OCI-LY1 (cell line): ENCODE results near the gene TXNDC17.

Experiments used
- EZH2 ChIP-seq: fragments of 200-600 bp; sonication (generic), shearing (Covaris generic); IDR thresholded peaks from 2 replicates; pipeline ENCODE4 v1.8.0; 2017; ENCODE audit warnings: borderline replicate concordance, mixed run types, mild to moderate bottlenecking, antibody characterized with exemption, low read length, moderate library complexity, mixed read lengths
- TF ChIP-seq, protein P1 (sequence below): fragments of 200-600 bp; sonication (generic), shearing (Covaris generic); IDR thresholded peaks from 2 replicates; pipeline ENCODE4 v1.5.1; 2017; ENCODE audit warnings: mild to moderate bottlenecking, antibody characterized with exemption, low read length, moderate library complexity, mixed read lengths

DNA sequence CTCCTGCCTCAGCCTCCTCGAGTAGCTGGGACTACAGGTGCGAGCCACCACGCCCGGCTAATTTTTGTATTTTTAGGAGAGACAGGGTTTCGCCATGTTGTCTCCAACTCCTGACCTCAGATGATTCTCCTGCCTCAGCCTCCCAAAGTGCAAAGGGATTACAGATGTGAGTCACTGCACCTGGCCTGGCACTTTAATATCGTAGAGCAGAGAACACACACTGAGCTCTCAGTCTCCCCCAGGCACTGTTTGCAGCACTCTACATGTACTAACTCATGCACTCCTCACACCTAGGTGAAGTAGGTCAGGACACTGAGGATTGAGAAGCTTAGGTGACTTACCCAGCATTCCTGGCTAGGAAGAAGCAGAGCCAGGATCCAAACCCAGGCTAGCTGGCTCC is 25.7 kb downstream of the TXNDC17 start:
- TF ChIP-seq, protein P1, sequence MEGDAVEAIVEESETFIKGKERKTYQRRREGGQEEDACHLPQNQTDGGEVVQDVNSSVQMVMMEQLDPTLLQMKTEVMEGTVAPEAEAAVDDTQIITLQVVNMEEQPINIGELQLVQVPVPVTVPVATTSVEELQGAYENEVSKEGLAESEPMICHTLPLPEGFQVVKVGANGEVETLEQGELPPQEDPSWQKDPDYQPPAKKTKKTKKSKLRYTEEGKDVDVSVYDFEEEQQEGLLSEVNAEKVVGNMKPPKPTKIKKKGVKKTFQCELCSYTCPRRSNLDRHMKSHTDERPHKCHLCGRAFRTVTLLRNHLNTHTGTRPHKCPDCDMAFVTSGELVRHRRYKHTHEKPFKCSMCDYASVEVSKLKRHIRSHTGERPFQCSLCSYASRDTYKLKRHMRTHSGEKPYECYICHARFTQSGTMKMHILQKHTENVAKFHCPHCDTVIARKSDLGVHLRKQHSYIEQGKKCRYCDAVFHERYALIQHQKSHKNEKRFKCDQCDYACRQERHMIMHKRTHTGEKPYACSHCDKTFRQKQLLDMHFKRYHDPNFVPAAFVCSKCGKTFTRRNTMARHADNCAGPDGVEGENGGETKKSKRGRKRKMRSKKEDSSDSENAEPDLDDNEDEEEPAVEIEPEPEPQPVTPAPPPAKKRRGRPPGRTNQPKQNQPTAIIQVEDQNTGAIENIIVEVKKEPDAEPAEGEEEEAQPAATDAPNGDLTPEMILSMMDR, result no peak
- no peak for TF ChIP-seq EZH2
